GM18499 (cell line): Measurements from ENCODE around the gene TBC1D5.
"Not testable (repeated sequence)": the region's sequence is repeated elsewhere in the genome, so short reads cannot be mapped to it uniquely, and the experiment has no call there.

Source experiments
- ATAC-seq: cut with Tn5 transposase; IDR thresholded peaks from one replicate; pipeline ENCODE4 v1.9.1; 2021; ENCODE audit warnings: moderate number of reproducible peaks; ENCODE audit not compliant: insufficient read depth, unreplicated experiment

Gene TBC1D5

DNA sequence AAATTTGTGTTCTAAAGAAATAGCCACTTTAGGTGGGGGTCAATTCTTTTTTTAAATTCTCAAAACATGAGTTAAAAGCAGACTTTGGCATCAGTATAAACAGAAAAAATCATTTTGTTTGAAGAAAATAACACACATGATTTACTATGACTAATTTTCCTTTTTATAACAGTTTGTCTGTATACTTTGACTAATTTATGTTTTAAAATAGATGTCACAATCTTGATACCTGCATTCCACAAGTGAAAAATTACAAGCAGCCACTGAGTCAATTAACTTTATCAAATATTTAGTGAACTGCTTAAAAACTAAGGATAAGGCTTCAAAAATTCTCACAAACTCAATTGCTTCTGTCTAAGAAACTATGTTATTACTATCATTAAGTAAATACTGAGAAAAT, 235.0 kb downstream of the TBC1D5 start:
- no peak for ATAC-seq

GRCh38 chr3:17505856-17506255, 236.6 kb downstream of the TBC1D5 start:
- ATAC-seq, result no peak

DNA sequence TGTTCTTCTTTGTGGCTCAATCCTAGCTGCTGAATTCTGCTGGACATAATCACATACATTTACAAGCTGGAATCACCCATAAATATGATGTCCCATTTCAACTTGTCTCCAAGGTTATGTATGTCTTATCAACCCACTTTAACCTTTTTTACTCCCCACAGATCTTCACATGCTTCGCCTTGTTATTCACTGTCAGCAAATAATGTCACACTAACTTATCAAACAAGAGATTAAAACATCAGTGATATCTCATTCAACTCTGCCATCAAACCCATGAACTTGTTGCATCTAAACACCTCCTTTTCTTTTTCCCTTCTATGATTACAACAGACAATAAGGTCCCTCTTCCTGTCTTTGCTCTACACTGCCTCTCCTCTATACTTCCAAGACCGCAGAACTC, 240.7 kb downstream of the TBC1D5 start:
- no peak for ATAC-seq

GRCh38 chr3:17500618-17501017, 241.8 kb downstream of the TBC1D5 start:
- ATAC-seq, result no peak

GRCh38 chr3:17494117-17494809, 248.2 kb downstream of the TBC1D5 start:
- no peak for ATAC-seq

DNA sequence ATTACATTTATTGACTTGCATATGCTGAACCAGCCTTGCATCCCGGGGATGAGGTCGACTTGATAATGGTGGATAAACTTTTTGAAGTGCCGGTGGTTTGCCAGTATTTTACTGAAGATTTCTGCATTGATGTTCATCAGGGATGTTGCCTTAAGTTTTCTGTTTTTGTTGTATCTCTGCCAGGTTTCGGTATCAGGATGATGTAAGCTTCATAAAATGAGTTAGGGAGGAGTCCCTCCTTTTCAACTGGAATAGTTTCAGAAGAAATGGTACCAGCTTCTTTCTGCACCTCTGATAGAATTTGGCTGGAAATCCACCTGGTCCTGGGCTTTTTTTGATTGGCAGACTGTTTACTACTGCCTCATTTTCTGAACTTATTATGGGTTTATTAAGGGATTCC, 250.8 kb downstream of the TBC1D5 start:
- ATAC-seq, result no peak

DNA sequence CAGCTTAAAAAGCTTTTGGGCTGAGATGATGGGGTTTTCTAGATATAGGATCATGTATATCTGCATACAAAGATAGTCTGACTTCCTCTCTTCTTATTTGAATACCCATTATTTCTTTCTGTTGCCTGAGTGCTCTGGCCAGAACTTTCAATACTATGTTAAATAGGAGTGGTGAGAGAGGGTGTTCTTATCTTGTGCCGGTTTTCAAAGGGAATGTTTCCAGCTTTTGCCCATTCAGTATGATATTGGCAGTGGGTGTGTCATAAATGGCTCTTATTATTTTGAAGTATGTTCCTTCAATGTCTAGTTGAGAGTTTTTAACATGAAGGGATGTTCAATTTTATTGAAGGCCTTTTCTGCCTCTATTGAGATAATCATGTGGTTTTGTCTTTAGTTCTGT, 251.2 kb downstream of the TBC1D5 start:
- ATAC-seq, result not testable (repeated sequence)

DNA sequence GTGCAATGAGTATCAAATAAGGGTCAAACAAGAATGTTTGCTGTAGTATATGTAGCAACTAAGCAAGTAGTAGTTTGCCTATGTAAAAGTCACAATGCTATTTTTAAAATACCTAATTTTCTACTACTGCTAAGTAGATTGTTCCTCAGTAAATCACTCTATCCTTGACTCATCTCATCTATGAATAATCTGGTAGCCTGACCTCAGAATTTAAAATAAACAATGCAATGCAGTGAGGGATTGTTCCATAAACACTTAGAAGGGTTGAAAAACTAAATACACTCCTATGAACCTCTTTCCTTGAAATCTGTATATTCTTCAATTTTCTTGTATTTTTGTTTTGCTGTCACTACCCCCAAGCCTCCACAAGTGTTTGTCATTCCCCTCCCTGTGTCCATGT, 253.3 kb downstream of the TBC1D5 start:
- no peak for ATAC-seq

GRCh38 chr3:17481116-17481515, 261.3 kb downstream of the TBC1D5 start:
- no peak for ATAC-seq

DNA sequence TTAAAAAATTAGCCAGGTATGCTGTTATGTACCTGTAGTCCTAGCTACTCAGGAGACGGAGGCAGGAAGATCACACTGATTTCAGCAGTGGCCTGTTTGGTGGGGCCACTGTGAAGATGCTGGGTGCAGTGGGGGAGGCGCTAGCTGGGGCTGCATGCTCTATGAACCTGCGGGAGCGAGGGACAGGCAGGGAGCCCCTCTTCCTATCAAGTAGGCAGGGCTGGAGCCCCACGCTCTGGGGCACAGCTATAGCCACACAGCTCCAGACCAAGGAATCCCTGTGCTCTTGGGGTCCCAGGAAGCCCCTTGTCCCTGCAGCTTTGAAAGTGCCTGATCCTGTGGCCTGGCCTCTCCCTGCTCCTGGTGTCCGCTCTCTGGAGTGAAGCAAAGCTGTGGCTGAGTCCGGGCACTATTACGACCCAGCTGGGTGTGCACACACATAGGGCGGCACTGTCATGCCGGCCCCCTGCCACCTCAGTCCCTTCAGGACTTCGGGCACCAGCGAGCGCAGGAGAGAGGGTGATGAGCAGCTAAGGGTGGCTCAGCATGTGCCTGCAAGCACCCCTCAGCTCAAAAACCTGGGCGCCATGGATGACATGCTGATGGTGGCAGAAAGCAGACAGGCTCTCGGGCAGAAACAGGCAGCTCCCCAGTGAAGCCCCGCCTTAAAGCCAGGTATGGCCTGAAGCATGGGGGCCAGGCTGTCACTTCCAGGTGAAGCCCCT, 262.6 kb downstream of the TBC1D5 start:
- ATAC-seq, result no peak

- no peak for ATAC-seq
These were observed 263.8 kb downstream of the TBC1D5 start for GRCh38 chr3:17478673-17479072.

DNA sequence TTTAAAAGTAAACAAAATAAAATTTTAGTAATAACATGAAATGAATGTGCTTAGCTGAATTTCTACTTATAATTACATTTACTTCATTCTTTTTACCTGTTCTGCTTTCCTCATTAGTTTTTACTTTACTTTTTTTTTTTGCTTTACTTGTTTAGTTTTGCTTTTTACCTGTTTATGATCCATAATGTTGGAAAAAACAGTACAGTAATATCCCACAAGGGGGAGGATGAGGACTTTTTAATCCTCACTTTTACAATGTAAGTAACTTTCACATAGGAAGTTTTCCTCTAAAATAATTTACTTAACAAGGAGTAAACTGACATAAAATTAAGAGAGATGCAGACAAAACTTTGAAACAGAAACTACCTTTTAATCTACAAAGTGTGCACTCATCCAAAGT, 268.7 kb downstream of the TBC1D5 start:
- ATAC-seq, result no peak

- ATAC-seq, result no peak
These were observed 272.5 kb downstream of the TBC1D5 start for GRCh38 chr3:17469954-17470353.

GRCh38 chr3:17469520-17469919, 272.9 kb downstream of the TBC1D5 start:
- no peak for ATAC-seq

DNA sequence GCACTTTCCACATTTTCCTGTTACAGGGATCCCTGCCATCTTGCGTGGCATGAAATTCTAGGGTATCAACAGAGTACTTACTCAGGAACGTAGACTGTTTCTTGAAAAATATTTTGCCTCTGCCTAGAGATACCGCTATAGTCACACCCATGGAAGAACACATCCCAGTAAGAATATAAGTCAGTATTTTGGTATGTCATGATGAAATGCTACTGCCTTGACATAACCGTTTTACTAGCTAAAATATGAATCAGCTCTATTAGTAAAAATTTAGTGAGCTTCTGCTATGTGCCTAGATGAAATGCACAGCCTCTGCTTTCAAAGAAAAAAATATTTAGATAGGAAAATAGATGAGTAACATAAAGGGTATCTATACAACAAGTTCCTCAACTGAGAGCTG, 276.4 kb downstream of the TBC1D5 start:
- no peak for ATAC-seq

DNA sequence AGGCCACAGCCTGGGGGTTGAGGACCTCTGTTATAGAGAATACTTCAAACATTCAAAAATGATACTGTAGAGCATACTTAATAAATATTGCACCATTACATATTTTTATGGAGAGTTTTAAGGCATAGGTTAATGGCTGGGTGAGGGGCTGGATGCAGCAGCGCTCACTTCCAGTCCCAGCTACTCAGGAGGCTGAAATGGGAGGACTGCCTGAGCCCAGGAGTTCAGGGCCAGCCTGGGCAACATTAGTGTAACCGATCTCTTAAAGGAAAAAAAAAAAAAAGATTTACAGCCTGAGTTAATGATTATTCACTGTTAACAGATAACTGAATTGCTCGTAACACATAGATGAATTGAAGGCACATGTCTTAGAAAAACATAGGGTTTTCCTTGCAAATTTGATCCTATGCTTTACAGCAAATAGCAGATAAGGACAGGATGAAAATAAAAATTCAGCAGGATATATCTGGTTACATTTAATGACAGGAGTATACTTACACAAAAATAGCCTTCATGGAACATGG, 282.9 kb downstream of the TBC1D5 start:
- no peak for ATAC-seq

GRCh38 chr3:17456650-17457049, 285.8 kb downstream of the TBC1D5 start:
- ATAC-seq, result no peak

DNA sequence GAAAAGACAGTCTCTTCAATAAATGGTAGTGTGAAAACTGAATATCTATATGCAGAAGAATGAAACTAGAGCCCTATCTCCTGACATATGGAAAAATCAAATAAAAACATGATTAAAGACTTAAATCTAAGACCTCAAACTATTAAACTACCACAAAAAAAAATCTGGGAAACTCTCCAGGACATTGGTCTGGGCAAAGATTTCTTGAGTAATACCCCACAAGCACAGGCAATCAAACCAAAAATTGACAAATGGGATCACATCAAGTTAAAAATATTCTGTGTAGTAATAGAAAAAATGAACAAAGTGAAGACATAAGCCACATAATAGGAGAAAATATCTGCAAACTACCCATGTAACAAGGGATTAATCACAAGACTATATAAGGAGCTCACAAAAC, 286.4 kb downstream of the TBC1D5 start:
- ATAC-seq, result no peak

GRCh38 chr3:17444865-17445264, 297.6 kb downstream of the TBC1D5 start:
- no peak for ATAC-seq

GRCh38 chr3:17443142-17443541, 299.3 kb downstream of the TBC1D5 start:
- ATAC-seq, result no peak

GRCh38 chr3:17442332-17443049, 299.9 kb downstream of the TBC1D5 start:
- ATAC-seq, result no peak
